BLaER1 treated with 17β-estradiol and CSF1 and Interleukin-3, amounts not matched to agents 10 nM and 100 nM (cell line): ENCODE data around the gene RASSF3.
A peak's percentile ranks its signal among the peaks of the same experiment; 100 is the strongest.

ENCODE experiments used
- H3K27ac ChIP-seq, 11 experiments: shearing (Covaris generic); formaldehyde crosslinking; 2 replicates each; pipeline ENCODE4 v1.8.1; 2022
- H3K27me3 ChIP-seq, 11 experiments: shearing (Covaris generic); formaldehyde crosslinking; 2 replicates each; pipeline ENCODE4 v1.8.1; 2022
- H3K36me3 ChIP-seq, 11 experiments: shearing (Covaris generic); formaldehyde crosslinking; 2 replicates each; pipeline ENCODE4 v1.8.1; 2022
- H3K4me1 ChIP-seq, 10 experiments: shearing (Covaris generic); formaldehyde crosslinking; 2 replicates each; pipeline ENCODE4 v1.8.1; 2022
- H3K4me2 ChIP-seq, 11 experiments: shearing (Covaris generic); formaldehyde crosslinking; 2 replicates each; pipeline ENCODE4 v1.8.1; 2022
- H3K4me3 ChIP-seq, 10 experiments: shearing (Covaris generic); formaldehyde crosslinking; 2 replicates each; pipeline ENCODE4 v1.8.1; 2022
- H3K9ac ChIP-seq, 11 experiments: shearing (Covaris generic); formaldehyde crosslinking; 2 replicates each; pipeline ENCODE4 v1.8.1; 2022
- H3K9me3 ChIP-seq, 11 experiments: shearing (Covaris generic); formaldehyde crosslinking; replicated peaks in 1 of 11; 2 replicates each; pipeline ENCODE4 v1.8.1; 2022
- H4K20me1 ChIP-seq, 11 experiments: shearing (Covaris generic); formaldehyde crosslinking; 2 replicates each; pipeline ENCODE4 v1.8.1; 2022
- Cebpa-rat ChIP-seq, 11 experiments: shearing (Covaris generic); IDR thresholded peaks; 2 replicates each; pipeline ENCODE4 v1.8.1; 2022

RASSF3 gene

GRCh38 chr12:64633011-64633939, 23.0 kb downstream of the RASSF3 start:
- H4K20me1 ChIP-seq: peaks cover 12 to 99% (median 90%) of the 10 kb centered on the region in 11 experiments; a peak in 21 of 22 replicates
- H3K36me3 ChIP-seq: peaks cover 51 to 96% (median 78%) of the 10 kb centered on the region in 11 experiments
- no peak overlapping the region for H3K4me3 ChIP-seq
- H3K9me3 ChIP-seq: peaks cover 0 to 34% (median 24%) of the 10 kb centered on the region in 11 experiments; a peak in 16 of 22 replicates
- peak overlapping the region in 4 of 11 experiments; percentile 7 to 30 (median 16); a peak in 6 of 22 replicates for H3K27ac ChIP-seq
- H3K9ac ChIP-seq: no peak overlapping the region
- peaks cover 28 to 100% (median 46%) of the 10 kb centered on the region in 10 experiments for H3K4me1 ChIP-seq
- H3K4me2 ChIP-seq: peak overlapping the region in 6 of 11 experiments; percentile 31 to 60 (median 56); a peak in 10 of 22 replicates
- TF ChIP-seq Cebpa-rat (IDR thresholded peaks at IDR 0.05): no peak
- H3K27me3 ChIP-seq: no peaks in the 10 kb centered on the region

DNA sequence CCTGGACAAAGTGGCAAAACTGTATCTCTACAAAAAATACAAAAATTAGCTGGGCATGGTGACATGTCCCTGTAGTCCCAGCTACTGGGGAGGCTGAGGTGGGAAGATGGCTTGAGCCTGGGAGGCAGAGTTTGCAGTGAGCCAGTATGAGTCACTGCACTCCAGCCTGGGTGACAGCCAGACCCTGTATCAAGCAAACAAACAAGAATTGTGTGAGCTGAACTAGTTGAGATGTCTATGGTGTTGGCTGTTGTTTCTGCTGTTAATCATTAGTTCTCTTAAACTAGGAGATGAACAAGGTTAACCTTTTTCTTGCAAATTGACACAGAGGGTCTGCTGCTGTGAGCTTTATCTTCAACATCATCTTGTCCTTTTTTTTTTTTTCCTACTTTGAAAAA, 23.6 kb downstream of the RASSF3 start:
- H3K9ac ChIP-seq: no peak overlapping the region
- H3K4me2 ChIP-seq: peak overlapping the region in 4 of 11 experiments; percentile 43 to 60 (median 58); a peak in 6 of 22 replicates
- peaks cover 0 to 34% (median 22%) of the 10 kb centered on the region in 11 experiments; a peak in 16 of 22 replicates for H3K9me3 ChIP-seq
- no peak overlapping the region for H3K4me3 ChIP-seq
- peaks cover 28 to 100% (median 47%) of the 10 kb centered on the region in 10 experiments for H3K4me1 ChIP-seq
- peaks cover 12 to 99% (median 93%) of the 10 kb centered on the region in 11 experiments; a peak in 21 of 22 replicates for H4K20me1 ChIP-seq
- H3K27ac ChIP-seq: peak overlapping the region in 4 of 11 experiments; percentile 12 to 30 (median 16); a peak in 5 of 22 replicates
- no peaks in the 10 kb centered on the region for H3K27me3 ChIP-seq
- no peak for TF ChIP-seq Cebpa-rat (IDR thresholded peaks at IDR 0.05)
- peaks cover 44 to 91% (median 72%) of the 10 kb centered on the region in 11 experiments for H3K36me3 ChIP-seq

DNA sequence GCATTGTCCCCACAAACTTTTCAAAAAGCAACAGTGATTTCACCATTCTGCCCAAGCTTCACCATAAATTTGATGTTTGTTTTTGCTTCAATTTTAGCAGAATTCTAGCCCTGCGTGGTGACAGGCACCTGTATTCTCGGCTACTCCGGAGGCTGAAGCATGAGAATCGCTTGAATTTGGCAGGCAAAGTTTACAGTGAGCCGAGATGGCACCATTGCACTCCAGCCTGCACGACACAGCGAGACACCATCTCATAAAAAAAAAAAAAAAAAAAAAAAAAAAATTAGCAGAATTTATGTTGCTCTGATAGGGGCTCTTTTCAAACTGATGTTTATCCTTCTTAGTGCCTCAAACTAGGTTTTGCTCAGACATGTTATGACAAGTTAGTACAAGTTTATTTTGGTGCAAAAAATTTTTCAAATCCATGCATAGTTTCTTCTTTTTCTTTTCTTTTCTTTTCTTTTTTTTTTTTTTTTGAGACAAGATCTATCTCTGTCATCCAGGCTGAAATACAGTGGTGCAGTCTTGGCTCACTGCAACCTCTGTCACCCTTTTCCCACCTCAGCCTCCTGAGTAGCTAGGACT, 24.3 kb downstream of the RASSF3 start:
- peaks cover 38 to 91% (median 66%) of the 10 kb centered on the region in 11 experiments; a peak in 21 of 22 replicates for H3K36me3 ChIP-seq
- H3K9ac ChIP-seq: no peak overlapping the region
- H3K4me1 ChIP-seq: peaks cover 28 to 100% (median 47%) of the 10 kb centered on the region in 10 experiments
- TF ChIP-seq Cebpa-rat (IDR thresholded peaks at IDR 0.05): no peak
- H3K27ac ChIP-seq: peak overlapping the region in 2 of 11 experiments; percentile 14 to 30; a peak in 2 of 22 replicates
- H3K4me3 ChIP-seq: no peak overlapping the region
- peaks cover 0 to 34% (median 22%) of the 10 kb centered on the region in 11 experiments; a peak in 16 of 22 replicates for H3K9me3 ChIP-seq
- no peaks in the 10 kb centered on the region for H3K27me3 ChIP-seq
- H3K4me2 ChIP-seq: peak overlapping the region in 1 of 11 experiments; percentile 60; a peak in 1 of 22 replicates
- peaks cover 12 to 99% (median 96%) of the 10 kb centered on the region in 11 experiments; a peak in 21 of 22 replicates for H4K20me1 ChIP-seq

DNA sequence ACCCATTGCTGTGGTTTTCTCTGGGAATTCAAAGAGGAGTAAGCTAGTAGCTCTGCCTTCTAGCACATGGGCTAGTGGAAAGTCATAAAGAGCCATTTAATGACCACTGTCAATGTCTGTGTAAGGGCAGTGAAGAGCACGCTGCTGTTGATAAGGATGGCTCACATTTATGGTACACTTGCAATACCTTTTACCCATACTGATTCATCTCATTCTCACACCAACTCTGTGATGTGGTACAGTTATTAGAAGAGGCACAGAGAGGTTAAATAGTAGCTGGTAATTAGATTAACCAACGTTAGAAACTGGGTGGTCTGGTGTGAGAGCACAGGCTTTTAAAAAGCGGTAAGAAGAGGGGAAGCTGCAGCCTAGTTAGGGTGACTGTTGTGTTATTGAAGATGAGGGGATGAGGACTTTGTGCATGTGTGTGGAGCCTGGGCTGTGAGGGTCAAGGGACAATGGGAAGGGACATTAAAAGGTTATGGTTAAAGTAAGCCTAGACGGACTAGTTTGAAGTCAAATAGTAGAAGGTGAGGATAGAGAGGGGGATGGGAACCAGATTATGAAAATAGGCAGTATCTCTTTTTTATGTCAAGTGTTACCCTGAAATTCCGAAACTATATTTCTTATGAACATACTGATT, 25.2 kb downstream of the RASSF3 start:
- H3K9ac ChIP-seq: no peak overlapping the region
- no peak overlapping the region for H3K4me3 ChIP-seq
- peak overlapping the region in 1 of 11 experiments; percentile 11; a peak in 2 of 22 replicates for H3K4me2 ChIP-seq
- H3K4me1 ChIP-seq: peaks cover 23 to 98% (median 41%) of the 10 kb centered on the region in 10 experiments
- no peaks in the 10 kb centered on the region for H3K27me3 ChIP-seq
- peak overlapping the region in 1 of 11 experiments; percentile 16; a peak in 1 of 22 replicates for H3K27ac ChIP-seq
- H3K36me3 ChIP-seq: peaks cover 34 to 91% (median 57%) of the 10 kb centered on the region in 11 experiments; a peak in 21 of 22 replicates
- peaks cover 13 to 100% (median 99%) of the 10 kb centered on the region in 11 experiments; a peak in 21 of 22 replicates for H4K20me1 ChIP-seq
- TF ChIP-seq Cebpa-rat (IDR thresholded peaks at IDR 0.05): no peak
- peaks cover 0 to 33% (median 22%) of the 10 kb centered on the region in 11 experiments; a peak in 16 of 22 replicates for H3K9me3 ChIP-seq

GRCh38 chr12:64636856-64637255, 26.6 kb downstream of the RASSF3 start:
- H3K4me1 ChIP-seq: peaks cover 9 to 97% (median 31%) of the 10 kb centered on the region in 10 experiments; a peak in 18 of 20 replicates
- H3K27ac ChIP-seq: peak overlapping the region in 2 of 11 experiments; percentile 26 to 37; a peak in 2 of 22 replicates
- peak overlapping the region in 3 of 11 experiments; percentile 35 to 68 (median 59); a peak in 4 of 22 replicates for H3K4me2 ChIP-seq
- no peaks in the 10 kb centered on the region for H3K27me3 ChIP-seq
- peaks cover 35 to 86% (median 52%) of the 10 kb centered on the region in 11 experiments; a peak in 21 of 22 replicates for H3K36me3 ChIP-seq
- H4K20me1 ChIP-seq: peaks cover 11 to 100% (median 99%) of the 10 kb centered on the region in 11 experiments; a peak in 21 of 22 replicates
- no peak for TF ChIP-seq Cebpa-rat (IDR thresholded peaks at IDR 0.05)
- H3K4me3 ChIP-seq: no peak overlapping the region
- H3K9me3 ChIP-seq: peaks cover 0 to 21% (median 16%) of the 10 kb centered on the region in 11 experiments; a peak in 16 of 22 replicates
- H3K9ac ChIP-seq: 0 out of 22 replicates have a peak overlapping the region, but pooled peaks of 1 of the 11 experiments have one; percentile 9

DNA sequence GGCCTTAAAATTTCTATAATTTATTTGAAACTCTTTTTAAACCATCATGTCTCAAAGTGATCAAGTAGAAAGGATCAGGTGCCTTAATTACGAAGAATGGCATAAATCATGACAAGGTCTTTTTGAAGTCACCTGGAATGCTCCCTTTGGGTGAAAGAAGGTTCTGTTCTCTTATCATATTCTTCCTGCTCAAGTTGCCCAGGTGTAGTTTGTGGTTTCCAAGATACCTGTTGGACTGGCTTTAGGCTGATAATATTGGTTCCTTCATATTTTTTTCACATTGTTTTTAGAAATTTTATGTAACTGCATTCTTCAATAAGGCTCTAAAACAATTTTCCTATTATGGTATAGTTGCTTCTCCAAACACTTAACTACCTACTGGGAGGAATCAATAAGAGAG, 29.2 kb downstream of the RASSF3 start:
- no peak for TF ChIP-seq Cebpa-rat (IDR thresholded peaks at IDR 0.05)
- Histone ChIP-seq H3K27ac (no peak overlapping the region), H3K9ac (no peak overlapping the region), H3K4me1 (peaks cover 15 to 95% (median 32%) of the 10 kb centered on the region in 10 experiments; a peak in 19 of 20 replicates), H3K4me2 (peak overlapping the region in 3 of 11 experiments; percentile 6 to 69 (median 64); a peak in 4 of 22 replicates), H3K27me3 (no peaks in the 10 kb centered on the region), H3K9me3 (no peaks in the 10 kb centered on the region), H3K4me3 (no peak overlapping the region), H3K36me3 (peaks cover 20 to 69% (median 37%) of the 10 kb centered on the region in 11 experiments; a peak in 19 of 22 replicates), H4K20me1 (peaks cover 24 to 100% (median 99%) of the 10 kb centered on the region in 11 experiments; a peak in 21 of 22 replicates)

DNA sequence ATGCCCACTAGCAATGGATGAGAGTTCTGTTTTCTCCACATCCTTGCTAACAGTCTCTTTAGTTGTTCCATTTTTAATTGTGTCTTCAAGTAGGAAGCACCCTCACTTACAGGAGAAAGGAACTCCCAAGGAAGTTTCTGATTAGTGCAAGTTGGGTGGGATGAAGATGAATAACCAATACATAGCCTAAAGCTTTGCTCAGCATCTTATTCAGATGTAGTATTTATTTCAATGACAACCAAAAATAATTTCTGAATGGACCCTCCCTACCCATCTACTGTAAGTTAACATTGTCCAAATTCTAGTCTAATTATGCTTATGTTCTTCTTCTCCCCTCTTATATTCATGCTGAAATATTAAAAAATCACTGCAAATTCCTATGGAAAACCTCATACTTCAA, 36.0 kb downstream of the RASSF3 start:
- TF ChIP-seq Cebpa-rat (IDR thresholded peaks at IDR 0.05): no peak
- peaks cover 32 to 82% (median 40%) of the 10 kb centered on the region in 10 experiments for H3K4me1 ChIP-seq
- no peak overlapping the region; a peak in 1 of 22 replicates for H3K27ac ChIP-seq
- H3K36me3 ChIP-seq: peaks cover under 1 to 57% (median 37%) of the 10 kb centered on the region in 11 experiments; a peak in 19 of 22 replicates
- peaks cover 34 to 100% (median 99%) of the 10 kb centered on the region in 11 experiments; a peak in 21 of 22 replicates for H4K20me1 ChIP-seq
- no peaks in the 10 kb centered on the region for H3K27me3 ChIP-seq
- H3K9me3 ChIP-seq: no peaks in the 10 kb centered on the region
- H3K4me2 ChIP-seq: peak overlapping the region in 2 of 11 experiments; percentile 28 to 42; a peak in 2 of 22 replicates
- H3K4me3 ChIP-seq: no peak overlapping the region
- no peak overlapping the region for H3K9ac ChIP-seq
